K562 (cell line): Measurements from ENCODE around the gene HEG1. TPM values are rescaled to one million over a fixed set of nuclear protein-coding genes. Genes with fewer than 3 reads are reported as not detected.

Experiments
- ATAC-seq: fragments of 200-7000 bp; cut with Tn5 transposase; 3 replicates; pipeline ENCODE4 v1.9.1; 2020; ENCODE audit warnings: moderate library complexity
- BruUV-seq: library from RNA; stranded (reverse); fragments of 400-500 nt; replicated peaks from 2 replicates; lab custom pipeline; 2021; lab: Mats Ljungman, UMichigan
- CTCF ChIA-PET: fragments of 300-600 bp; formaldehyde crosslinking; extraction: SDS; loops from one replicate; lab custom pipeline; 2021; ENCODE audit warnings: low intra/inter-chr PET ratio; lab: Yijun Ruan, JAX
- POLR2A ChIA-PET: fragments of 300-600, 350-650 bp; sonication (Branson Sonifier 250); formaldehyde crosslinking; extraction: SDS; loops from one replicate; lab custom pipeline; 2021; ENCODE audit warnings: antibody characterized with exemption, inconsistent platforms; lab: Yijun Ruan, JAX
- DNase-seq, 4 experiments: peaks; one replicate each; pipeline versions ENCODE4 v3.0.0 to v3.0.0-alpha.2; 2011 to 2018; ENCODE audit warnings: low spot score in 3 of 4, mixed read lengths in 3 of 4; ENCODE audit errors: extremely low read depth in 1 of 4
- FAIRE-seq: peaks from 2 replicates; lab custom pipeline; 2011; peaks lifted over from hg19 to GRCh38; lab: Jason Lieb, UNC
- H2AFZ ChIP-seq: 2 replicates; pipeline ENCODE4 v1.6.0; 2011; ENCODE audit warnings: low read depth, low read length, control low read depth, inconsistent platforms
- H3K27ac ChIP-seq: fragments of 200-600 bp; 3 replicates; pipeline ENCODE4 v1.8.0; 2011; ENCODE audit warnings: low read depth, mild to moderate bottlenecking, control low read depth, inconsistent platforms, low read length, moderate library complexity, mixed read lengths; ENCODE audit errors: extremely low read depth
- H3K27me3 ChIP-seq, 2 experiments: fragments of 300-600 bp in 1 of 2; 2 replicates in 1 of 2; 3 replicates in 1 of 2; pipeline versions ENCODE4 v1.6.0 to v1.8.0; 2011; ENCODE audit warnings: inconsistent platforms in 2 of 2, low read length in 2 of 2, mild to moderate bottlenecking in 1 of 2, mixed read lengths in 1 of 2, moderate library complexity in 1 of 2; ENCODE audit not compliant: control insufficient read depth in 2 of 2, insufficient read depth in 2 of 2
- H3K36me3 ChIP-seq: fragments of 300-600 bp; 3 replicates; pipeline ENCODE4 v1.8.0; 2011; ENCODE audit warnings: mild to moderate bottlenecking, low read length, inconsistent platforms; ENCODE audit not compliant: control insufficient read depth, insufficient read depth
- H3K4me1 ChIP-seq, 2 experiments: fragments of 200-600 bp in 1 of 2; replicated peaks in 1 of 2; 2 replicates in 1 of 2; 3 replicates in 1 of 2; pipeline versions ENCODE4 v1.5.1 to v1.8.0; 2011; ENCODE audit warnings: inconsistent platforms in 2 of 2, low read length in 2 of 2, mild to moderate bottlenecking in 1 of 2, mixed read lengths in 1 of 2, moderate library complexity in 1 of 2; ENCODE audit not compliant: control insufficient read depth in 2 of 2, insufficient read depth in 2 of 2
- H3K4me2 ChIP-seq: 2 replicates; pipeline ENCODE4 v1.6.1; 2011; ENCODE audit warnings: low read length, control low read depth, inconsistent platforms, mixed read lengths; ENCODE audit not compliant: insufficient read depth
- H3K4me3 ChIP-seq: fragments of 200-600 bp; sonication (generic), shearing (Covaris generic); 2 replicates; pipeline ENCODE4 v1.5.1; 2016; ENCODE audit warnings: control low read depth, inconsistent platforms
- H3K79me2 ChIP-seq: fragments of 200-600 bp; 3 replicates; pipeline ENCODE4 v1.8.0; 2011; ENCODE audit warnings: low read length, inconsistent platforms; ENCODE audit not compliant: control insufficient read depth, insufficient read depth
- H3K9ac ChIP-seq, 2 experiments: 2 replicates each; pipeline versions ENCODE4 v1.6.0 to v1.6.1; 2011; ENCODE audit warnings: low read depth in 2 of 2, low read length in 2 of 2, control low read depth in 1 of 2, inconsistent platforms in 1 of 2, mild to moderate bottlenecking in 1 of 2, mixed read lengths in 1 of 2; ENCODE audit not compliant: insufficient read depth in 1 of 2
- H3K9me1 ChIP-seq: one replicate; pipeline ENCODE4 v1.6.0; 2011; ENCODE audit warnings: inconsistent platforms, mild to moderate bottlenecking, low read length, moderate library complexity; ENCODE audit not compliant: control insufficient read depth, insufficient read depth
- H3K9me3 ChIP-seq: replicated peaks from 2 replicates; pipeline ENCODE4 v1.5.1; 2011; ENCODE audit warnings: low read depth, low read length, inconsistent platforms; ENCODE audit not compliant: control insufficient read depth, insufficient read depth
- H4K20me1 ChIP-seq: replicated peaks from 2 replicates; pipeline ENCODE4 v1.6.1; 2011; ENCODE audit warnings: low read length, inconsistent platforms, mixed read lengths; ENCODE audit not compliant: control insufficient read depth, insufficient read depth
- ATF7 ChIP-seq: fragments of 450-650 bp; IDR thresholded peaks from 2 replicates; pipeline ENCODE4 v1.7.1; 2014; ENCODE audit warnings: mild to moderate bottlenecking, moderate library complexity
- CAMTA2 ChIP-seq: fragments of 250-450 bp; sonication (Bioruptor Pico); conservative IDR thresholded peaks from 2 replicates; pipeline ENCODE4 v1.5.1; 2022
- GTF2F1 ChIP-seq: IDR thresholded peaks from 2 replicates; pipeline ENCODE4 v1.6.1; 2011; ENCODE audit warnings: low read depth, low read length, improper control_type of control experiment
- JUNB ChIP-seq: fragments of 450-650 bp; formaldehyde crosslinking; conservative IDR thresholded peaks from 2 replicates; pipeline ENCODE4 v1.4.0; 2020; ENCODE audit warnings: mild to moderate bottlenecking
- NFRKB ChIP-seq: fragments of 450-650 bp; IDR thresholded peaks from 2 replicates; pipeline ENCODE4 v1.6.1; 2016; ENCODE audit warnings: low read depth
- POLR3A ChIP-seq: IDR thresholded peaks from 2 replicates; pipeline ENCODE4 v1.6.1; 2011; ENCODE audit warnings: borderline replicate concordance, mild to moderate bottlenecking, moderate library complexity; ENCODE audit not compliant: insufficient read length, insufficient read depth; ENCODE audit errors: extremely low read depth
- TSC22D4 ChIP-seq: fragments of 450-650 bp; IDR thresholded peaks from 2 replicates; pipeline ENCODE4 v1.6.1; 2016; ENCODE audit warnings: missing genetic modification characterization, missing biosample characterization, control low read depth
- ZNF274 ChIP-seq: IDR thresholded peaks from 2 replicates; pipeline ENCODE4 v1.6.1; 2011; ENCODE audit warnings: low read depth, mild to moderate bottlenecking, low read length, moderate library complexity, borderline replicate concordance
- ZNF57 ChIP-seq: fragments of 450-650 bp; formaldehyde crosslinking; IDR thresholded peaks from 2 replicates; pipeline ENCODE4 v1.4.0; 2020; ENCODE audit warnings: mild to moderate bottlenecking, moderate library complexity
- WGBS: fragments of 100-300 bp; shearing (Covaris generic); methylation state at CpG from one replicate; pipeline ENCODE4 v1.1.6; 2016; ENCODE audit warnings: low coverage, mixed read lengths; ENCODE audit not compliant: insufficient coverage; ENCODE audit errors: missing lambda C conversion rate; 5-methylcytosine and 5-hydroxymethylcytosine counted together
- in situ Hi-C: fragments of 300-500 bp; cut with MboI; formaldehyde crosslinking; loops from 4 replicates; pipeline ENCODE4 v1.15.0; 2018; ENCODE audit warnings: inconsistent platforms, mixed read lengths
- intact Hi-C: fragments of 100-400 bp; cut with micrococcal nuclease; formaldehyde crosslinking; loops from 2 replicates; pipeline ENCODE4 v1.14.2; 2022
- polyA plus RNA-seq, 8 experiments: library from polyadenylated mRNA; depleted of rRNA in 4 of 8; stranded (reverse) in 5 of 8; unstranded in 3 of 8; fragments of >200 nt; fragmentation: Nextera tagmentation in 2 of 8; fragmentation: Illumina TruSeq in 1 of 8; extraction: Ambion mirVana in 2 of 8; extraction: Trizol in 1 of 8; gene quantifications; 2 replicates each; pipeline versions ENCODE4 v1.2.1 to v1.2.3, GENCODE V29; 2011 to 2014; ENCODE audit warnings: inconsistent platforms in 1 of 8, missing spikeins in 1 of 8
- total RNA-seq, 7 experiments: library from RNA; depleted of rRNA in 6 of 7; stranded (reverse); fragments of >200 nt in 6 of 7; fragmentation: Illumina TruSeq in 2 of 7; extraction: Trizol in 2 of 7; gene quantifications; 2 replicates each; pipeline versions ENCODE4 v1.2.1 to v1.2.3, GENCODE V29; 2011 to 2021; ENCODE audit warnings: low replicate concordance in 1 of 7
- TF ChIP-seq, protein P1 (sequence below): fragments of 200-800 bp; sonication (Bioruptor generic); IDR thresholded peaks from 2 replicates; pipeline ENCODE4 v1.6.1; 2016; ENCODE audit warnings: missing genetic modification characterization, missing compliant biosample characterization
- TF ChIP-seq, protein P2 (sequence below): fragments of 450-650 bp; conservative IDR thresholded peaks from 2 replicates; pipeline ENCODE4 v1.6.1; 2016; ENCODE audit warnings: missing genetic modification characterization, low read depth, mild to moderate bottlenecking, control low read depth, missing compliant biosample characterization
- TF ChIP-seq, protein P3 (sequence below): fragments of 450-650 bp; formaldehyde crosslinking; conservative IDR thresholded peaks from 2 replicates; pipeline ENCODE4 v1.4.0; 2022; ENCODE audit warnings: mild to moderate bottlenecking, missing genetic modification characterization

The HEG1 gene
- total and polyA plus RNA-seq, 9 of the 15 experiments (the other 6 are each of a cell fraction or from before 2014, with no cell fraction given): 0.24 TPM; not detected in 8

DNA sequence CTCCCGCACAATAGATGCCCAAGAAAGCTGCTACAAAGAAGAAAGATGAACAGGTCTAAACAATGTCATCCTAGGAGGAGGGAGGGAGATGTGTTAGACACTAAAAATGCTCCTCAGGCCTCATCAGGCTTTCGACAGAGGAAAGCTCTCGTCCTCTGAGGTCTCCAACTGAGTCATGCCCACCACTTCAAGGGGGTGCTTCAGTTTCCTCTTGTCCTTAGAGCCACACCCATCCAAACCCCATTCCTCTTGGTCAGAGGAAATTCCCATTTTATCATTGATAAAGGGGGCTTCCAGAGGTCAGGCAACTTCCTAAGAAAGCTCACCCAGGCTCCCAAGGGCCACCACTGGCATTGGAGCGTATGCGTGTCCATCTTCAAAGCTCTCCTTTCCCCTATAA lies 50.1 kb downstream of the HEG1 start:
- H3K36me3 ChIP-seq: no peaks in the 10 kb centered on the region
- ChIA-PET CTCF (no interaction called here), POLR2A (no interaction called here)
- H2AFZ ChIP-seq: no peak overlapping the region
- BruUV-seq: no TSS peak
- FAIRE-seq (no peak), ATAC-seq (no peak), DNase-seq (no peak)
- no peak overlapping the region for H3K27ac ChIP-seq
- H3K9ac ChIP-seq: no peak overlapping the region
- no peaks in the 10 kb centered on the region for H4K20me1 ChIP-seq
- no peaks in the 10 kb centered on the region; the same call in 1 of the 2 replicates for H3K9me3 ChIP-seq
- no peak overlapping the region for H3K4me2 ChIP-seq
- H3K4me1 ChIP-seq: no peaks in the 10 kb centered on the region
- no peaks in the 10 kb centered on the region for H3K9me1 ChIP-seq
- H3K4me3 ChIP-seq: no peak overlapping the region
- WGBS: 17% methylated on average over 5 of the region's 5 CpGs
- in situ Hi-C loops: no loop called here
- peaks cover 14 to 20% of the 10 kb centered on the region in 2 experiments for H3K27me3 ChIP-seq
- no peak for TF ChIP-seq JUNB (CRISPR knock-in tag)
- no peak for TF ChIP-seq TSC22D4 (tag)
- no peak for TF ChIP-seq CAMTA2 (CRISPR knock-in tag)
- TF ChIP-seq NFRKB: no peak
- no peak for TF ChIP-seq POLR3A
- TF ChIP-seq, protein P1, sequence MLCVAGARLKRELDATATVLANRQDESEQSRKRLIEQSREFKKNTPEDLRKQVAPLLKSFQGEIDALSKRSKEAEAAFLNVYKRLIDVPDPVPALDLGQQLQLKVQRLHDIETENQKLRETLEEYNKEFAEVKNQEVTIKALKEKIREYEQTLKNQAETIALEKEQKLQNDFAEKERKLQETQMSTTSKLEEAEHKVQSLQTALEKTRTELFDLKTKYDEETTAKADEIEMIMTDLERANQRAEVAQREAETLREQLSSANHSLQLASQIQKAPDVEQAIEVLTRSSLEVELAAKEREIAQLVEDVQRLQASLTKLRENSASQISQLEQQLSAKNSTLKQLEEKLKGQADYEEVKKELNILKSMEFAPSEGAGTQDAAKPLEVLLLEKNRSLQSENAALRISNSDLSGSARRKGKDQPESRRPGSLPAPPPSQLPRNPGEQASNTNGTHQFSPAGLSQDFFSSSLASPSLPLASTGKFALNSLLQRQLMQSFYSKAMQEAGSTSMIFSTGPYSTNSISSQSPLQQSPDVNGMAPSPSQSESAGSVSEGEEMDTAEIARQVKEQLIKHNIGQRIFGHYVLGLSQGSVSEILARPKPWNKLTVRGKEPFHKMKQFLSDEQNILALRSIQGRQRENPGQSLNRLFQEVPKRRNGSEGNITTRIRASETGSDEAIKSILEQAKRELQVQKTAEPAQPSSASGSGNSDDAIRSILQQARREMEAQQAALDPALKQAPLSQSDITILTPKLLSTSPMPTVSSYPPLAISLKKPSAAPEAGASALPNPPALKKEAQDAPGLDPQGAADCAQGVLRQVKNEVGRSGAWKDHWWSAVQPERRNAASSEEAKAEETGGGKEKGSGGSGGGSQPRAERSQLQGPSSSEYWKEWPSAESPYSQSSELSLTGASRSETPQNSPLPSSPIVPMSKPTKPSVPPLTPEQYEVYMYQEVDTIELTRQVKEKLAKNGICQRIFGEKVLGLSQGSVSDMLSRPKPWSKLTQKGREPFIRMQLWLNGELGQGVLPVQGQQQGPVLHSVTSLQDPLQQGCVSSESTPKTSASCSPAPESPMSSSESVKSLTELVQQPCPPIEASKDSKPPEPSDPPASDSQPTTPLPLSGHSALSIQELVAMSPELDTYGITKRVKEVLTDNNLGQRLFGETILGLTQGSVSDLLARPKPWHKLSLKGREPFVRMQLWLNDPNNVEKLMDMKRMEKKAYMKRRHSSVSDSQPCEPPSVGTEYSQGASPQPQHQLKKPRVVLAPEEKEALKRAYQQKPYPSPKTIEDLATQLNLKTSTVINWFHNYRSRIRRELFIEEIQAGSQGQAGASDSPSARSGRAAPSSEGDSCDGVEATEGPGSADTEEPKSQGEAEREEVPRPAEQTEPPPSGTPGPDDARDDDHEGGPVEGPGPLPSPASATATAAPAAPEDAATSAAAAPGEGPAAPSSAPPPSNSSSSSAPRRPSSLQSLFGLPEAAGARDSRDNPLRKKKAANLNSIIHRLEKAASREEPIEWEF (CRISPR knock-in tag): no peak
- TF ChIP-seq, protein P2, sequence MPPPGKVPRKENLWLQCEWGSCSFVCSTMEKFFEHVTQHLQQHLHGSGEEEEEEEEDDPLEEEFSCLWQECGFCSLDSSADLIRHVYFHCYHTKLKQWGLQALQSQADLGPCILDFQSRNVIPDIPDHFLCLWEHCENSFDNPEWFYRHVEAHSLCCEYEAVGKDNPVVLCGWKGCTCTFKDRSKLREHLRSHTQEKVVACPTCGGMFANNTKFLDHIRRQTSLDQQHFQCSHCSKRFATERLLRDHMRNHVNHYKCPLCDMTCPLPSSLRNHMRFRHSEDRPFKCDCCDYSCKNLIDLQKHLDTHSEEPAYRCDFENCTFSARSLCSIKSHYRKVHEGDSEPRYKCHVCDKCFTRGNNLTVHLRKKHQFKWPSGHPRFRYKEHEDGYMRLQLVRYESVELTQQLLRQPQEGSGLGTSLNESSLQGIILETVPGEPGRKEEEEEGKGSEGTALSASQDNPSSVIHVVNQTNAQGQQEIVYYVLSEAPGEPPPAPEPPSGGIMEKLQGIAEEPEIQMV: no peak
- TF ChIP-seq, protein P3, sequence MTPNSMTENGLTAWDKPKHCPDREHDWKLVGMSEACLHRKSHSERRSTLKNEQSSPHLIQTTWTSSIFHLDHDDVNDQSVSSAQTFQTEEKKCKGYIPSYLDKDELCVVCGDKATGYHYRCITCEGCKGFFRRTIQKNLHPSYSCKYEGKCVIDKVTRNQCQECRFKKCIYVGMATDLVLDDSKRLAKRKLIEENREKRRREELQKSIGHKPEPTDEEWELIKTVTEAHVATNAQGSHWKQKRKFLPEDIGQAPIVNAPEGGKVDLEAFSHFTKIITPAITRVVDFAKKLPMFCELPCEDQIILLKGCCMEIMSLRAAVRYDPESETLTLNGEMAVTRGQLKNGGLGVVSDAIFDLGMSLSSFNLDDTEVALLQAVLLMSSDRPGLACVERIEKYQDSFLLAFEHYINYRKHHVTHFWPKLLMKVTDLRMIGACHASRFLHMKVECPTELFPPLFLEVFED: no peak
- TF ChIP-seq ATF7: no peak
- no peak for TF ChIP-seq GTF2F1
- no peak for TF ChIP-seq ZNF274
- TF ChIP-seq ZNF57 (CRISPR knock-in tag): no peak
- intact Hi-C loops: no loop called here
- no peaks in the 10 kb centered on the region for H3K79me2 ChIP-seq
